ENCODE measurements around the gene KCNAB2. TPM values are rescaled to one million over a fixed set of nuclear protein-coding genes. Genes with fewer than 3 reads are reported as not detected.

KCNAB2 gene
- total RNA-seq, 2 donors from 2014 or later: 14.0 to 36.1 TPM

DNA sequence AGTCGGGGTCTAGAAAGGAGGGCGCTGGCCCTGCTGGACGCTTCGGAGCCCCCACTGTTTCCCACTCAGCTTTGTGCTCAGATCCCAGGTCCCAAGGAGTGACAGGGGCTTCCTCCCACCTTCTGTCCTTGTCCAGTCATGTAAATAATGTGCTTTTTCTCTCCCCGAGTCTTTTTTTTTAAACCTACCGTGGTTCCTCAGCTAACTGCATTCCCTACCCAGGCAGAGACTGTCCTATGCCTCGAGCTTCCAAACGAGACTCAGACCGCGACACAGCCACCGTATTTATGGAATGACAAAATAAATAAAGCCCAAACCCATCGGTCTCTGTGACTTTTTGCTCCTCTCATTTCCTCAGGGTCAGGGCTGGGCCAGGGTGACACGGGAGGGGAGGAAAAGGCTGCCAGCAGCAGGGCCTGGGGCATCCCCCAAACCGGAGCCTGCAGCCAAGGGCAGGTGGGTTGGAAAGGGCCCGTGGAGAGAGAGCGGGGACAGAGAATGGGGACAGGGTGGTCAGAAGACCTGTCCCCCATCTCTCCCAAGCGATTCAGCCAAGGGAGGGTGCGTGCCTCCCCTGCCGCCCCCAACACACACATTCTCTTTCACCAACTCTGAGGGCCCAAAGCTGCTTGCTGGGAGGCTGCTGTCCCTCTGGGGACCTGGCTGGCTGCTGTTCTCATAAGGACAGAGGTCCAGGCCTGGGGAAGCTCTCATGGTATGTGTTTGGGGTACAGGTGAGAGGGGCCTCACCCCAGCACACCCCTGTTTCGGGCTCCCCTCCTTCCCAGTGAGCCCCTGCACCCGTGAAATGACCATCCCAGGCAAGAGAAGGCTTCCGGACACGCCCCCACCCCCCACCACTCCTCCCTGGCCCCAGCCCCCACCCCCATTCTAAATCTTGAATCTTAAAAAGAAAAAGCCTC lies 55.4 kb downstream of the KCNAB2 start:
- TF ChIP-seq, protein P1, sequence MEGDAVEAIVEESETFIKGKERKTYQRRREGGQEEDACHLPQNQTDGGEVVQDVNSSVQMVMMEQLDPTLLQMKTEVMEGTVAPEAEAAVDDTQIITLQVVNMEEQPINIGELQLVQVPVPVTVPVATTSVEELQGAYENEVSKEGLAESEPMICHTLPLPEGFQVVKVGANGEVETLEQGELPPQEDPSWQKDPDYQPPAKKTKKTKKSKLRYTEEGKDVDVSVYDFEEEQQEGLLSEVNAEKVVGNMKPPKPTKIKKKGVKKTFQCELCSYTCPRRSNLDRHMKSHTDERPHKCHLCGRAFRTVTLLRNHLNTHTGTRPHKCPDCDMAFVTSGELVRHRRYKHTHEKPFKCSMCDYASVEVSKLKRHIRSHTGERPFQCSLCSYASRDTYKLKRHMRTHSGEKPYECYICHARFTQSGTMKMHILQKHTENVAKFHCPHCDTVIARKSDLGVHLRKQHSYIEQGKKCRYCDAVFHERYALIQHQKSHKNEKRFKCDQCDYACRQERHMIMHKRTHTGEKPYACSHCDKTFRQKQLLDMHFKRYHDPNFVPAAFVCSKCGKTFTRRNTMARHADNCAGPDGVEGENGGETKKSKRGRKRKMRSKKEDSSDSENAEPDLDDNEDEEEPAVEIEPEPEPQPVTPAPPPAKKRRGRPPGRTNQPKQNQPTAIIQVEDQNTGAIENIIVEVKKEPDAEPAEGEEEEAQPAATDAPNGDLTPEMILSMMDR (IDR thresholded peaks at IDR 0.05): no peak
- H3K9me3 ChIP-seq: no peaks in the 10 kb centered on the region
- H3K36me3 ChIP-seq: no peaks in the 10 kb centered on the region
- DNase-seq (ENCODE audit: low spot score) (no peak), ATAC-seq (ENCODE audit: insufficient number of reproducible peaks, low FRiP score, low read depth) (no peak)
- H3K4me1 ChIP-seq (ENCODE audit: control insufficient read depth in 1 of 2, low read depth in 2 of 2): no peaks in the 10 kb centered on the region
- H3K27ac ChIP-seq: no peak overlapping the region
- no peak overlapping the region for H3K4me3 ChIP-seq
- H3K27me3 ChIP-seq (replicated peaks; ENCODE audit: insufficient read depth): no peaks in the 10 kb centered on the region

GRCh38 chr1:6101826-6102531 lies 56.3 kb downstream of the KCNAB2 start:
- ATAC-seq (ENCODE audit: insufficient number of reproducible peaks, low FRiP score, low read depth) (no peak), DNase-seq (ENCODE audit: low spot score) (no peak)
- H3K4me1 ChIP-seq (ENCODE audit: control insufficient read depth in 1 of 2, low read depth in 2 of 2): no peaks in the 10 kb centered on the region
- no peaks in the 10 kb centered on the region for H3K9me3 ChIP-seq
- H3K4me3 ChIP-seq: no peak overlapping the region
- no peaks in the 10 kb centered on the region for H3K27me3 ChIP-seq (replicated peaks; ENCODE audit: insufficient read depth)
- TF ChIP-seq, protein P1 (IDR thresholded peaks at IDR 0.05): no peak
- no peak overlapping the region for H3K27ac ChIP-seq
- H3K36me3 ChIP-seq: no peaks in the 10 kb centered on the region

DNA sequence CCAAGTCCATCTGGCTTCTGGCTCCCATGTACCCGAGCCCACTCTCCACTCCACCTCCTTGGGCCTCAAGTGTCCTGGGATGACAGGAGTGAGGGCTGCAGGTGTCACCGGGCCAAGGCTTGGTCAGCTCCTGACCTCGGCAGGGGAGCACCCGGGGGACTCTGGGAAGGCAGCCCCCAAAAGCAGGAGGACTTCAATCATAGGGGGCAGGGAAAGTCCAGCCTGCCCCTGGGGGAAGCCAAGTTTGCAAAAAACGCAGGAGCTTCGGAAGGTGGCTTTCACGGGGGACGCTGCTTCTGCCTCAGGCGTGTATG lies 56.8 kb downstream of the KCNAB2 start:
- Histone ChIP-seq H3K27me3 (replicated peaks; ENCODE audit: insufficient read depth) (no peaks in the 10 kb centered on the region), H3K9me3 (no peaks in the 10 kb centered on the region), H3K36me3 (no peaks in the 10 kb centered on the region), H3K4me1 (ENCODE audit: control insufficient read depth in 1 of 2, low read depth in 2 of 2) (no peaks in the 10 kb centered on the region), H3K27ac (no peak overlapping the region), H3K4me3 (no peak overlapping the region)
- TF ChIP-seq, protein P1 (IDR thresholded peaks at IDR 0.05): no peak
- DNase-seq (ENCODE audit: low spot score) (no peak), ATAC-seq (ENCODE audit: insufficient number of reproducible peaks, low FRiP score, low read depth) (no peak)

DNA sequence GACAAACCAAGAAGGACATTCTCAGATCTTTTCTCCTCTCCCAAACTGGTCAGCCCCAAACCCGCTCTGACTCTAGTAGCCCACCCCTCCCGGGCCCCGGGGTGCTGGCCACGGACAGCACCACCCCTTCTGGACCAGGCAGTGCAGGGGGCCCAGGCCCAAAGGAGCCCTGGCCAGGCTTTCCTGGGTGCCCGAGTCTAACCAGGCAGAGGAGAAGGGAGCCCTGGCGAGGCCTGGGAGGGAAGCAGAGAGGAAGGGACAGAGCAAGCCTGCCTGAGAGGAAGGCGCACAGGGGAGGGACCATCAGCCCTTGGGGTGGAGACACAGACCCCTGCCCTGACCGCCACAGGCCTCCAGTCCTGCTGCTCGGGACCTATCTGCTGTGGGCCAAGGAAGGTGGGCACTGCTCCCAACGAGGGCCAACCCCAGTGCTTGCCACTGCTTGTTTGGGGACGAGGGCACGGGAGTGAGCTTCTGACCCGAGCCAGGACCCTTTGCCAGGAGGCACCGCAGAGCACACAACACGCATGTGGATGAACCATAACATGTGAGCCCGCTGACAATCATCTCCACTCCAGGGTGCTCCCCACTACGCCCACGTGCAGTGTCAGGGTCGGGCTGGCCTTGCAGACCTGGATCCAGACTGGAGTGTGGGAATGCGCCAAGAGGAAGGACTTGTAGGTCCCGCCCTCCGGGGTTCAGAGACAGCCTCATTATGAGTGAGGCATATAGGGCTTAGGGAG lies 57.6 kb downstream of the KCNAB2 start:
- TF ChIP-seq, protein P1 (IDR thresholded peaks at IDR 0.05): no peak
- ATAC-seq (ENCODE audit: insufficient number of reproducible peaks, low FRiP score, low read depth) (no peak), DNase-seq (ENCODE audit: low spot score) (no peak)
- H3K27me3 ChIP-seq (replicated peaks; ENCODE audit: insufficient read depth): no peaks in the 10 kb centered on the region
- no peaks in the 10 kb centered on the region for H3K4me1 ChIP-seq (ENCODE audit: control insufficient read depth in 1 of 2, low read depth in 2 of 2)
- H3K9me3 ChIP-seq: no peaks in the 10 kb centered on the region
- no peak overlapping the region for H3K27ac ChIP-seq
- H3K36me3 ChIP-seq: no peaks in the 10 kb centered on the region
- H3K4me3 ChIP-seq: no peak overlapping the region

All from thoracic aorta (tissue), 2 donors.